Measurements from ENCODE around the gene PPP1R27. TPM values are rescaled to one million over a fixed set of nuclear protein-coding genes. Genes with fewer than 3 reads are reported as not detected.

The PPP1R27 gene
- polyA plus RNA-seq, 1 donor (not counting 4 experiments of a cell fraction or from before 2014, with no cell fraction given), result 0.12 TPM

GRCh38 chr17:81825841-81826466, 8.9 kb downstream of the PPP1R27 start:
- H3K9me3 ChIP-seq (ENCODE audit: control insufficient read depth, low read depth, low read length), result no peaks in the 10 kb centered on the region
- no peak for DNase-seq (ENCODE audit: low read depth, low spot score)
- H3K36me3 ChIP-seq (ENCODE audit: control insufficient read depth in 2 of 2, extremely low read depth in 1 of 2, insufficient read depth in 2 of 2, low read length in 2 of 2), result peaks cover 0 to 1% of the 10 kb centered on the region in 2 experiments
- H3K4me3 ChIP-seq (ENCODE audit: control insufficient read depth in 2 of 3, extremely low read depth in 1 of 3, insufficient read depth in 2 of 3, low read depth in 1 of 3, low read length in 3 of 3), result no peak overlapping the region
- no peaks in the 10 kb centered on the region for H3K79me2 ChIP-seq (ENCODE audit: control insufficient read depth, insufficient read depth, low read length)
- no peaks in the 10 kb centered on the region for H3K9me1 ChIP-seq (ENCODE audit: control insufficient read depth, extremely low read depth, insufficient read depth, low read length)
- no peaks in the 10 kb centered on the region for H3K27me3 ChIP-seq (ENCODE audit: control insufficient read depth, extremely low read depth, insufficient read depth, low read length)
- no peak overlapping the region for H3K9ac ChIP-seq (ENCODE audit: control insufficient read depth, extremely low read depth, insufficient read depth, low read length)
- H4K20me1 ChIP-seq (ENCODE audit: control insufficient read depth, extremely low read depth, insufficient read depth, low read length), result no peaks in the 10 kb centered on the region
- H3K4me2 ChIP-seq (ENCODE audit: control insufficient read depth, extremely low read depth, insufficient read depth, low read depth, low read length), result no peak overlapping the region
- TF ChIP-seq CTCF (optimal IDR thresholded peaks at IDR 0.05 in 1 of 3, IDR thresholded peaks at IDR 0.05 in 1 of 3, conservative IDR thresholded peaks at IDR 0.05 in 1 of 3; ENCODE audit: extremely low read depth in 1 of 3, insufficient read depth in 2 of 3, low read length in 3 of 3), result no peak
- TF ChIP-seq EZH2 (IDR thresholded peaks at IDR 0.05; ENCODE audit: low read length), result no peak
- H3K27ac ChIP-seq (ENCODE audit: control insufficient read depth, insufficient read depth, low read length), result no peak overlapping the region
- peaks cover 20% of the 10 kb centered on the region for H3K4me1 ChIP-seq (ENCODE audit: control insufficient read depth, extremely low read depth, insufficient read depth, low read length)
- no peak for FAIRE-seq
- no peak overlapping the region for H2AFZ ChIP-seq (ENCODE audit: control insufficient read depth, low read length)
- dilution Hi-C loops (cut with MboI; ENCODE audit: extremely low pct_ligation_motif_present, low sequenced_read_pairs), result no loop called here

- Histone ChIP-seq H3K9me1 (ENCODE audit: control insufficient read depth, extremely low read depth, insufficient read depth, low read length) (no peaks in the 10 kb centered on the region), H3K4me2 (ENCODE audit: control insufficient read depth, extremely low read depth, insufficient read depth, low read depth, low read length) (no peak overlapping the region), H4K20me1 (ENCODE audit: control insufficient read depth, extremely low read depth, insufficient read depth, low read length) (no peaks in the 10 kb centered on the region), H3K79me2 (ENCODE audit: control insufficient read depth, insufficient read depth, low read length) (no peaks in the 10 kb centered on the region), H3K36me3 (ENCODE audit: control insufficient read depth in 2 of 2, extremely low read depth in 1 of 2, insufficient read depth in 2 of 2, low read length in 2 of 2) (peaks cover 0 to 1% of the 10 kb centered on the region in 2 experiments), H3K27ac (ENCODE audit: control insufficient read depth, insufficient read depth, low read length) (no peak overlapping the region), H2AFZ (ENCODE audit: control insufficient read depth, low read length) (no peak overlapping the region), H3K27me3 (ENCODE audit: control insufficient read depth, extremely low read depth, insufficient read depth, low read length) (no peaks in the 10 kb centered on the region), H3K4me1 (ENCODE audit: control insufficient read depth, extremely low read depth, insufficient read depth, low read length) (peaks cover 15% of the 10 kb centered on the region), H3K4me3 (ENCODE audit: control insufficient read depth in 2 of 3, extremely low read depth in 1 of 3, insufficient read depth in 2 of 3, low read depth in 1 of 3, low read length in 3 of 3) (no peak overlapping the region), H3K9me3 (ENCODE audit: control insufficient read depth, low read depth, low read length) (no peaks in the 10 kb centered on the region), H3K9ac (ENCODE audit: control insufficient read depth, extremely low read depth, insufficient read depth, low read length) (no peak overlapping the region)
- dilution Hi-C loops (cut with MboI; ENCODE audit: extremely low pct_ligation_motif_present, low sequenced_read_pairs), result no loop called here
- FAIRE-seq (no peak), DNase-seq (ENCODE audit: low read depth, low spot score) (no peak)
- TF ChIP-seq CTCF (optimal IDR thresholded peaks at IDR 0.05 in 1 of 3, IDR thresholded peaks at IDR 0.05 in 1 of 3, conservative IDR thresholded peaks at IDR 0.05 in 1 of 3; ENCODE audit: extremely low read depth in 1 of 3, insufficient read depth in 2 of 3, low read length in 3 of 3), result no peak
- TF ChIP-seq EZH2 (IDR thresholded peaks at IDR 0.05; ENCODE audit: low read length), result no peak
Measured at GRCh38 chr17:81824595-81824994, 10.3 kb downstream of the PPP1R27 start.

Data from keratinocyte (primary cell).